Stimulated activated memory B cell treated with anti-CD40 and anti-IgM and Interleukin-4, amounts not matched to agents 10 μg/mL and 1 μg/mL and 100 μg/mL, for 72 hours (primary cell): ENCODE measurements around the gene EPYC.

Experiments used
- ATAC-seq: fragments of 150-1000 bp; cut with Tn5 transposase; 2 replicates; pipeline ENCODE4 v1.10.0; 2021
- H3K27ac Mint-ChIP-seq: one replicate; pipeline ENCODE4 v1.8.0; 2022; ENCODE audit warnings: mild to moderate bottlenecking, mixed read lengths
- H3K27me3 Mint-ChIP-seq: one replicate; pipeline ENCODE4 v1.8.0; 2022; ENCODE audit warnings: mixed read lengths
- H3K36me3 Mint-ChIP-seq: one replicate; pipeline ENCODE4 v1.8.0; 2022; ENCODE audit warnings: mixed read lengths
- H3K4me1 Mint-ChIP-seq: one replicate; pipeline ENCODE4 v1.8.0; 2022; ENCODE audit warnings: mixed read lengths
- H3K4me3 Mint-ChIP-seq: one replicate; pipeline ENCODE4 v1.8.0; 2022; ENCODE audit warnings: mild to moderate bottlenecking, moderate library complexity, mixed read lengths
- H3K9me3 Mint-ChIP-seq: one replicate; pipeline ENCODE4 v1.8.0; 2022; ENCODE audit warnings: mixed read lengths

EPYC gene

GRCh38 chr12:90954428-90954827 lies 50.3 kb downstream of the EPYC start:
- H3K4me3 Mint-ChIP-seq: no peak overlapping the region
- no peak for ATAC-seq
- H3K36me3 Mint-ChIP-seq: no peaks in the 10 kb centered on the region
- H3K27ac Mint-ChIP-seq: no peak overlapping the region
- H3K9me3 Mint-ChIP-seq: peaks cover 3% of the 10 kb centered on the region
- peaks cover 2% of the 10 kb centered on the region for H3K27me3 Mint-ChIP-seq
- H3K4me1 Mint-ChIP-seq: no peaks in the 10 kb centered on the region

- ATAC-seq: peak; percentile 9
- Mint-ChIP-seq H3K36me3 (no peaks in the 10 kb centered on the region), H3K27ac (no peak overlapping the region), H3K4me3 (no peak overlapping the region), H3K9me3 (peaks cover 3% of the 10 kb centered on the region), H3K4me1 (no peaks in the 10 kb centered on the region), H3K27me3 (no peaks in the 10 kb centered on the region)
Observed at GRCh38 chr12:90953956-90954421, 50.8 kb downstream of the EPYC start.

GRCh38 chr12:90951432-90952105 lies 53.2 kb downstream of the EPYC start:
- no peak for ATAC-seq
- no peak overlapping the region for H3K4me3 Mint-ChIP-seq
- no peaks in the 10 kb centered on the region for H3K27me3 Mint-ChIP-seq
- no peaks in the 10 kb centered on the region for H3K36me3 Mint-ChIP-seq
- H3K27ac Mint-ChIP-seq: no peak overlapping the region
- H3K4me1 Mint-ChIP-seq: no peaks in the 10 kb centered on the region
- H3K9me3 Mint-ChIP-seq: no peaks in the 10 kb centered on the region

GRCh38 chr12:90947869-90948268 lies 56.9 kb downstream of the EPYC start:
- peak; percentile 20 for ATAC-seq

GRCh38 chr12:90945070-90945649 lies 59.6 kb downstream of the EPYC start:
- Mint-ChIP-seq H3K36me3 (no peaks in the 10 kb centered on the region), H3K4me3 (no peak overlapping the region), H3K27ac (no peak overlapping the region), H3K27me3 (no peaks in the 10 kb centered on the region), H3K9me3 (no peaks in the 10 kb centered on the region), H3K4me1 (no peaks in the 10 kb centered on the region)
- peak; percentile 59 for ATAC-seq

More at GRCh38 chr12:90947869-90948268, 56.9 kb downstream of the EPYC start:
- H3K4me3 Mint-ChIP-seq: no peak overlapping the region
- H3K27ac Mint-ChIP-seq: no peak overlapping the region
- no peaks in the 10 kb centered on the region for H3K36me3 Mint-ChIP-seq
- H3K27me3 Mint-ChIP-seq: no peaks in the 10 kb centered on the region
- no peaks in the 10 kb centered on the region for H3K4me1 Mint-ChIP-seq
- no peaks in the 10 kb centered on the region for H3K9me3 Mint-ChIP-seq

- Mint-ChIP-seq H3K9me3 (no peaks in the 10 kb centered on the region), H3K4me3 (no peak overlapping the region)
Observed at GRCh38 chr12:90943255-90943654, 61.5 kb downstream of the EPYC start.

GRCh38 chr12:90940872-90941499 lies 63.8 kb downstream of the EPYC start:
- Mint-ChIP-seq H3K27me3 (peaks cover 29% of the 10 kb centered on the region), H3K27ac (no peak overlapping the region), H3K4me3 (no peak overlapping the region), H3K9me3 (no peaks in the 10 kb centered on the region), H3K36me3 (no peaks in the 10 kb centered on the region), H3K4me1 (no peaks in the 10 kb centered on the region)
- ATAC-seq: no peak

More at GRCh38 chr12:90943255-90943654, 61.5 kb downstream of the EPYC start:
- Mint-ChIP-seq H3K27ac (no peak overlapping the region), H3K27me3 (peaks cover 11% of the 10 kb centered on the region), H3K36me3 (no peaks in the 10 kb centered on the region), H3K4me1 (no peaks in the 10 kb centered on the region)
- ATAC-seq: no peak

GRCh38 chr12:90939382-90939781 lies 65.4 kb downstream of the EPYC start:
- Mint-ChIP-seq H3K9me3 (no peaks in the 10 kb centered on the region), H3K4me3 (no peak overlapping the region), H3K27ac (no peak overlapping the region), H3K4me1 (no peaks in the 10 kb centered on the region), H3K36me3 (no peaks in the 10 kb centered on the region), H3K27me3 (peaks cover 38% of the 10 kb centered on the region)
- ATAC-seq: no peak

- ATAC-seq: no peak
- Mint-ChIP-seq H3K4me1 (no peaks in the 10 kb centered on the region), H3K27me3 (peaks cover 38% of the 10 kb centered on the region), H3K36me3 (no peaks in the 10 kb centered on the region), H3K4me3 (no peak overlapping the region), H3K27ac (no peak overlapping the region), H3K9me3 (no peaks in the 10 kb centered on the region)
Observed at GRCh38 chr12:90938451-90938850, 66.3 kb downstream of the EPYC start.

- no peak overlapping the region for H3K27ac Mint-ChIP-seq
- peaks cover 38% of the 10 kb centered on the region for H3K27me3 Mint-ChIP-seq
- H3K4me3 Mint-ChIP-seq: no peak overlapping the region
- ATAC-seq: no peak
- no peaks in the 10 kb centered on the region for H3K9me3 Mint-ChIP-seq
- no peaks in the 10 kb centered on the region for H3K4me1 Mint-ChIP-seq
- no peaks in the 10 kb centered on the region for H3K36me3 Mint-ChIP-seq
Observed at GRCh38 chr12:90937651-90938050, 67.1 kb downstream of the EPYC start.

GRCh38 chr12:90936230-90937005 lies 68.4 kb downstream of the EPYC start:
- Mint-ChIP-seq H3K4me1 (no peaks in the 10 kb centered on the region), H3K27me3 (peaks cover 38% of the 10 kb centered on the region), H3K9me3 (no peaks in the 10 kb centered on the region), H3K4me3 (no peak overlapping the region), H3K27ac (no peak overlapping the region), H3K36me3 (no peaks in the 10 kb centered on the region)
- no peak for ATAC-seq

- Mint-ChIP-seq H3K27me3 (peaks cover 16% of the 10 kb centered on the region), H3K9me3 (peaks cover 13% of the 10 kb centered on the region)
- no peak for ATAC-seq
Observed at GRCh38 chr12:90925562-90925961, 79.2 kb downstream of the EPYC start.

GRCh38 chr12:90924406-90924805 lies 80.4 kb downstream of the EPYC start:
- Mint-ChIP-seq H3K27ac (no peak overlapping the region), H3K9me3 (peaks cover 6% of the 10 kb centered on the region), H3K4me3 (no peak overlapping the region), H3K27me3 (peaks cover 16% of the 10 kb centered on the region), H3K36me3 (no peaks in the 10 kb centered on the region), H3K4me1 (no peaks in the 10 kb centered on the region)
- ATAC-seq: no peak

More at GRCh38 chr12:90925562-90925961, 79.2 kb downstream of the EPYC start:
- H3K4me1 Mint-ChIP-seq: no peaks in the 10 kb centered on the region
- H3K4me3 Mint-ChIP-seq: no peak overlapping the region
- no peaks in the 10 kb centered on the region for H3K36me3 Mint-ChIP-seq
- no peak overlapping the region for H3K27ac Mint-ChIP-seq

- Mint-ChIP-seq H3K4me3 (no peak overlapping the region), H3K27ac (no peak overlapping the region), H3K9me3 (no peaks in the 10 kb centered on the region), H3K36me3 (no peaks in the 10 kb centered on the region), H3K4me1 (no peaks in the 10 kb centered on the region), H3K27me3 (peaks cover 26% of the 10 kb centered on the region)
- ATAC-seq: no peak
Observed at GRCh38 chr12:90922145-90922627, 82.6 kb downstream of the EPYC start.

- H3K4me1 Mint-ChIP-seq: no peaks in the 10 kb centered on the region
- no peaks in the 10 kb centered on the region for H3K9me3 Mint-ChIP-seq
- H3K27me3 Mint-ChIP-seq: peaks cover 20% of the 10 kb centered on the region
- H3K4me3 Mint-ChIP-seq: no peak overlapping the region
- no peak for ATAC-seq
- H3K36me3 Mint-ChIP-seq: no peaks in the 10 kb centered on the region
- no peak overlapping the region for H3K27ac Mint-ChIP-seq
Observed at GRCh38 chr12:90921536-90921935, 83.2 kb downstream of the EPYC start.
